Liver (tissue), 9 donors: ENCODE measurements around the gene KRTAP19-3. TPM values are rescaled to one million over a fixed set of nuclear protein-coding genes. Genes with fewer than 3 reads are reported as not detected.

Source experiments
- DNase-seq: peaks from one replicate; pipeline ENCODE4 v3.0.0-alpha.2; 2017; ENCODE audit warnings: low spot score
- H3K27ac ChIP-seq, 2 donors: one replicate each; pipeline ENCODE4 v1.7.0; 2013; ENCODE audit warnings: inconsistent platforms in 2 of 2, low read length in 2 of 2, control low read depth in 1 of 2, low read depth in 1 of 2, mild to moderate bottlenecking in 1 of 2
- H3K27me3 ChIP-seq, 4 donors: one replicate each; pipeline versions ENCODE4 v1.6.1 to v1.7.0; 2013; ENCODE audit warnings: low read length in 3 of 4, inconsistent platforms in 1 of 4, mild to moderate bottlenecking in 1 of 4, moderate library complexity in 1 of 4; ENCODE audit not compliant: control insufficient read depth in 4 of 4, insufficient read depth in 4 of 4
- H3K36me3 ChIP-seq, 4 donors: one replicate each; pipeline versions ENCODE4 v1.6.1 to v1.7.0; 2013; ENCODE audit warnings: low read length in 3 of 4, mild to moderate bottlenecking in 3 of 4, low read depth in 1 of 4, moderate library complexity in 1 of 4; ENCODE audit not compliant: control insufficient read depth in 4 of 4, insufficient read depth in 3 of 4
- H3K4me1 ChIP-seq, 4 donors: one replicate each; pipeline versions ENCODE4 v1.6.1 to v1.7.0; 2013; ENCODE audit warnings: low read length in 3 of 4, mild to moderate bottlenecking in 3 of 4, moderate library complexity in 1 of 4; ENCODE audit not compliant: control insufficient read depth in 4 of 4, insufficient read depth in 4 of 4
- H3K4me3 ChIP-seq, 3 donors: one replicate each; pipeline versions ENCODE4 v1.6.1 to v1.7.0; 2013; ENCODE audit warnings: low read length in 3 of 3, control low read depth in 1 of 3, low read depth in 1 of 3, mild to moderate bottlenecking in 1 of 3
- H3K9ac ChIP-seq, 2 donors: one replicate each; pipeline ENCODE4 v1.7.0; 2013; ENCODE audit warnings: low read length in 2 of 2, mild to moderate bottlenecking in 2 of 2, moderate library complexity in 2 of 2, control low read depth in 1 of 2, low read depth in 1 of 2
- H3K9me3 ChIP-seq, 4 donors: one replicate each; pipeline versions ENCODE4 v1.6.1 to v1.7.0; 2013; ENCODE audit warnings: low read length in 3 of 4; ENCODE audit not compliant: control insufficient read depth in 4 of 4
- ATF3 ChIP-seq: IDR thresholded peaks from 2 replicates; pipeline ENCODE4 v1.6.1; 2016; ENCODE audit warnings: antibody characterized with exemption
- CTCF ChIP-seq: fragments of 150-350 bp; IDR thresholded peaks from 2 replicates; pipeline ENCODE4 v1.5.1; 2017; ENCODE audit warnings: improper control_type of control experiment, low read depth, low read length; ENCODE audit not compliant: missing input control
- EGR1 ChIP-seq, 2 donors: IDR thresholded peaks; 2 replicates each; pipeline ENCODE4 v1.6.1; 2016 to 2018; ENCODE audit warnings: antibody characterized with exemption in 2 of 2, low read depth in 2 of 2
- FOXA1 ChIP-seq: IDR thresholded peaks from 2 replicates; pipeline ENCODE4 v1.6.1; 2016; ENCODE audit warnings: antibody characterized with exemption
- GABPA ChIP-seq, 2 donors: IDR thresholded peaks in 1 of 2; conservative IDR thresholded peaks in 1 of 2; 2 replicates each; pipeline ENCODE4 v1.6.1; 2016; ENCODE audit warnings: antibody characterized with exemption in 2 of 2, mild to moderate bottlenecking in 1 of 2, moderate library complexity in 1 of 2
- JUND ChIP-seq, 2 donors: IDR thresholded peaks; 2 replicates each; pipeline ENCODE4 v1.6.1; 2016; ENCODE audit warnings: antibody characterized with exemption in 2 of 2
- NR2F2 ChIP-seq: IDR thresholded peaks from 2 replicates; pipeline ENCODE4 v1.6.1; 2016; ENCODE audit warnings: antibody characterized with exemption
- RAD21 ChIP-seq, 2 donors: IDR thresholded peaks; 2 replicates each; pipeline ENCODE4 v1.6.1; 2016; ENCODE audit warnings: antibody characterized with exemption in 2 of 2, mild to moderate bottlenecking in 2 of 2
- REST ChIP-seq: IDR thresholded peaks from 2 replicates; pipeline ENCODE4 v1.6.1; 2016; ENCODE audit warnings: antibody characterized with exemption, mild to moderate bottlenecking
- SP1 ChIP-seq: IDR thresholded peaks from 2 replicates; pipeline ENCODE4 v1.6.1; 2018; ENCODE audit warnings: antibody characterized with exemption, mild to moderate bottlenecking
- TAF1 ChIP-seq: conservative IDR thresholded peaks from 2 replicates; pipeline ENCODE4 v1.6.1; 2016; ENCODE audit warnings: antibody characterized with exemption, mild to moderate bottlenecking
- YY1 ChIP-seq: IDR thresholded peaks from 2 replicates; pipeline ENCODE4 v1.6.1; 2016; ENCODE audit warnings: antibody characterized with exemption, mild to moderate bottlenecking
- ZBTB33 ChIP-seq: IDR thresholded peaks from 2 replicates; pipeline ENCODE4 v1.6.1; 2016; ENCODE audit warnings: antibody characterized with exemption
- WGBS: extraction: QIAGEN DNeasy Blood & Tissue Kit; methylation state at CpG from one replicate; pipeline ENCODE4 v1.1.7; 2013; 5-methylcytosine and 5-hydroxymethylcytosine counted together
- polyA plus RNA-seq, 2 donors: library from polyadenylated mRNA; stranded (reverse) in 1 of 2; unstranded in 1 of 2; fragments of 200-250 nt in 1 of 2; fragments of >200 nt in 1 of 2; fragmentation: Nextera tagmentation in 1 of 2; extraction: Ambion mirVana in 1 of 2; gene quantifications; one replicate each; pipeline versions ENCODE4 v1.2.1 to v1.2.3, GENCODE V29; 2013 to 2015
- total RNA-seq, 2 donors: library from RNA; depleted of rRNA; stranded (reverse); fragments of >200 nt; gene quantifications; one replicate each; pipeline ENCODE4 v1.2.3, GENCODE V29; 2014
- donor health status: healthy.
- donor health status: healthy.
- donor health status: healthy.
- donor health status: healthy.
- donor health status: healthy.

The KRTAP19-3 gene
- total and polyA plus RNA-seq, 4 donors: not detected

GRCh38 chr21:30482130-30482529 lies 9.7 kb downstream of the KRTAP19-3 start:
- Histone ChIP-seq H3K4me3 (no peak overlapping the region), H3K36me3 (no peaks in the 10 kb centered on the region), H3K4me1 (no peaks in the 10 kb centered on the region), H3K27ac (no peak overlapping the region), H3K27me3 (peaks cover 0 to 3% (median 0%) of the 10 kb centered on the region in 4 donors), H3K9ac (no peak overlapping the region), H3K9me3 (peaks cover 0 to 1% (median 0%) of the 10 kb centered on the region in 4 donors)
- 77% methylated on average over 2 of the region's 2 CpGs for WGBS
- no peak for TF ChIP-seq ATF3
- no peak for DNase-seq

- Histone ChIP-seq H3K27me3 (peaks cover 0 to 3% (median 0%) of the 10 kb centered on the region in 4 donors), H3K9ac (no peak within 1 kb of the TSS), H3K4me3 (no peak within 1 kb of the TSS), H3K27ac (no peak within 1 kb of the TSS), H3K9me3 (no peaks in the 10 kb centered on the region), H3K36me3 (no peaks in the 10 kb centered on the region), H3K4me1 (no peaks in the 10 kb centered on the region)
- TF ChIP-seq FOXA1: no peak
- no peak for TF ChIP-seq EGR1 (IDR thresholded peaks at IDR 0.05; ENCODE audit: low read depth in 2 of 2)
- no peak for TF ChIP-seq REST
- no peak for TF ChIP-seq YY1
- no peak for TF ChIP-seq ZBTB33
- TF ChIP-seq SP1: no peak
- TF ChIP-seq TAF1: no peak
- no peak for TF ChIP-seq ATF3
- no peak for TF ChIP-seq RAD21 (IDR thresholded peaks at IDR 0.05)
- no peak for TF ChIP-seq JUND (IDR thresholded peaks at IDR 0.05)
- 82% methylated on average over 7 of the region's 7 CpGs for WGBS
- no peak for DNase-seq
These were observed 11.7 kb downstream of the KRTAP19-3 start, which contains the start of gene KRTAP19-1 for GRCh38 chr21:30480145-30480544. Gene KRTAP19-1 (minus strand): TSS chr21:30480367. CDS start chr21:30480317, 50 bp downstream.

GRCh38 chr21:30479259-30479658 lies 12.6 kb downstream of the KRTAP19-3 start:
- WGBS: 58% methylated on average over 4 of the region's 4 CpGs
- Histone ChIP-seq H3K9ac (no peak overlapping the region), H3K27ac (no peak overlapping the region), H3K36me3 (no peaks in the 10 kb centered on the region), H3K9me3 (no peaks in the 10 kb centered on the region), H3K4me1 (no peaks in the 10 kb centered on the region), H3K4me3 (no peak overlapping the region), H3K27me3 (peaks cover 0 to 3% (median 0%) of the 10 kb centered on the region in 4 donors)
- DNase-seq: no peak
- TF ChIP-seq ATF3 (no peak), RAD21 (IDR thresholded peaks at IDR 0.05) (no peak), YY1 (no peak), CTCF (no peak), NR2F2 (no peak), JUND (IDR thresholded peaks at IDR 0.05) (no peak), TAF1 (no peak), GABPA (IDR thresholded peaks at IDR 0.05 in 1 of 2, conservative IDR thresholded peaks at IDR 0.05 in 1 of 2) (no peak), ZBTB33 (no peak), SP1 (no peak)
